Testis (tissue), 3 donors: Measurements from ENCODE around the gene FBXL20. TPM values are rescaled to one million over a fixed set of nuclear protein-coding genes. Genes with fewer than 3 reads are reported as not detected.
"Not testable (repeated sequence)": the region's sequence is repeated elsewhere in the genome, so short reads cannot be mapped to it uniquely, and the experiment has no call there.

Experiments
- DNase-seq: peaks from one replicate; pipeline ENCODE4 v3.0.0-alpha.2; 2019
- H3K27ac ChIP-seq, 2 donors: fragments of 200-600 bp; sonication (generic); one replicate each; pipeline ENCODE4 v1.5.1; 2019
- H3K27me3 ChIP-seq: fragments of 200-600 bp; sonication (generic); one replicate; pipeline ENCODE4 v1.5.1; 2019
- H3K36me3 ChIP-seq: fragments of 200-600 bp; sonication (generic); one replicate; pipeline ENCODE4 v1.5.1; 2017; ENCODE audit warnings: low read depth; ENCODE audit errors: missing control alignments
- H3K4me1 ChIP-seq: fragments of 200-600 bp; sonication (generic); one replicate; pipeline ENCODE4 v1.5.1; 2019
- H3K4me3 ChIP-seq, 2 donors: fragments of 200-600 bp; sonication (generic); one replicate each; pipeline ENCODE4 v1.5.1; 2017 to 2019
- H3K9me3 ChIP-seq: fragments of 200-600 bp; sonication (generic); one replicate; pipeline ENCODE4 v1.5.1; 2017
- POLR2A ChIP-seq: fragments of 450-650 bp; IDR thresholded peaks from one replicate; pipeline ENCODE4 v1.6.1; 2017; ENCODE audit warnings: antibody characterized with exemption, mild to moderate bottlenecking, moderate library complexity
- WGBS, 2 donors: methylation state at CpG; one replicate each; pipeline ENCODE4 v1.1.5; 2018; 5-methylcytosine and 5-hydroxymethylcytosine counted together
- intact Hi-C: fragments of 100-400 bp; cut with DNase I; formaldehyde crosslinking; loops from one replicate; pipeline ENCODE4 v1.15.1; 2023; ENCODE audit warnings: low total_unique reads
- polyA plus RNA-seq: library from polyadenylated mRNA; stranded (reverse); fragments of 350-450 nt; fragmentation: Illumina TruSeq; extraction: RNeasy Lipid Tissue Mini Kit (QIAGEN cat#74804); gene quantifications from one replicate; pipeline ENCODE4 v1.2.3, GENCODE V29; 2014; ENCODE audit warnings: low read depth, low replicate concordance; ENCODE audit not compliant: insufficient read depth
- total RNA-seq, 2 donors: library from RNA; depleted of rRNA; stranded (reverse); fragments of >200 nt; gene quantifications; one replicate each; pipeline ENCODE4 v1.2.3, GENCODE V29; 2016
- TF ChIP-seq, protein P1 (sequence below), 3 experiments: fragments of 450-650 bp in 2 of 3; fragments of 200-600 bp in 1 of 3; sonication (generic) in 1 of 3; IDR thresholded peaks; one replicate each; pipeline ENCODE4 v1.5.1; 2016 to 2019; ENCODE audit warnings: antibody characterized with exemption in 3 of 3, mild to moderate bottlenecking in 2 of 3, moderate library complexity in 1 of 3

The FBXL20 gene
- total and polyA plus RNA-seq, 3 donors from 2014 or later = 29.7 to 67.5 (median 62.5) TPM

- no peaks in the 10 kb centered on the region for H3K4me1 ChIP-seq
- no peak for TF ChIP-seq POLR2A
- no peaks in the 10 kb centered on the region for H3K9me3 ChIP-seq
- no peak for DNase-seq
- intact Hi-C loops = no loop called here
- 85 to 94% methylated on average over 1 of the region's 1 CpG for WGBS, 2 donors
- no peak overlapping the region for H3K4me3 ChIP-seq
- no peak overlapping the region for H3K27ac ChIP-seq
- no peaks in the 10 kb centered on the region for H3K27me3 ChIP-seq
- H3K36me3 ChIP-seq = no peaks in the 10 kb centered on the region
Measured at GRCh38 chr17:39283896-39284295, 117.5 kb downstream of the FBXL20 start.

DNA sequence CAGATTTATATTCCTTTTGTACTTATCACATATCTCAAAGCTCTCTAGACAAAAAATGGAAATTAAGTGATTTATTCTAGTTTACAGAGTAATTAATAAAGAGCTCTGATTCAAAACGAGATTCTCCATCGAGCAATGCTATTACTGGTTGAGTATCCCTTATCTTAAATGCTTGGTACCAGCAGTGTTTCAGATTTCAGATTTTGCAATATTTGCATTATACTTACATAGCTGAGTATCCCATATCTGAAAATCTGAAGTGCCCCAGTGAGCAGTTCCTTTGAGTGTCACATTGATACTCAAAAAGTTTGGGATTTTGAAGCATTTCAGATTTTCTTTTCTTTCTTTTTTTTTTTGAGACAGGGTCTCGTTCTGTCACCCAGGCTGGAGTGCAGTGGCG lies 118.3 kb downstream of the FBXL20 start:
- H3K36me3 ChIP-seq = no peaks in the 10 kb centered on the region
- TF ChIP-seq, protein P1, sequence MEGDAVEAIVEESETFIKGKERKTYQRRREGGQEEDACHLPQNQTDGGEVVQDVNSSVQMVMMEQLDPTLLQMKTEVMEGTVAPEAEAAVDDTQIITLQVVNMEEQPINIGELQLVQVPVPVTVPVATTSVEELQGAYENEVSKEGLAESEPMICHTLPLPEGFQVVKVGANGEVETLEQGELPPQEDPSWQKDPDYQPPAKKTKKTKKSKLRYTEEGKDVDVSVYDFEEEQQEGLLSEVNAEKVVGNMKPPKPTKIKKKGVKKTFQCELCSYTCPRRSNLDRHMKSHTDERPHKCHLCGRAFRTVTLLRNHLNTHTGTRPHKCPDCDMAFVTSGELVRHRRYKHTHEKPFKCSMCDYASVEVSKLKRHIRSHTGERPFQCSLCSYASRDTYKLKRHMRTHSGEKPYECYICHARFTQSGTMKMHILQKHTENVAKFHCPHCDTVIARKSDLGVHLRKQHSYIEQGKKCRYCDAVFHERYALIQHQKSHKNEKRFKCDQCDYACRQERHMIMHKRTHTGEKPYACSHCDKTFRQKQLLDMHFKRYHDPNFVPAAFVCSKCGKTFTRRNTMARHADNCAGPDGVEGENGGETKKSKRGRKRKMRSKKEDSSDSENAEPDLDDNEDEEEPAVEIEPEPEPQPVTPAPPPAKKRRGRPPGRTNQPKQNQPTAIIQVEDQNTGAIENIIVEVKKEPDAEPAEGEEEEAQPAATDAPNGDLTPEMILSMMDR (IDR thresholded peaks at IDR 0.05) = no peak
- TF ChIP-seq POLR2A = no peak
- H3K4me1 ChIP-seq = no peaks in the 10 kb centered on the region
- no peak overlapping the region for H3K4me3 ChIP-seq
- no peak for DNase-seq
- H3K27ac ChIP-seq = no peak overlapping the region
- intact Hi-C loops = no loop called here
- H3K27me3 ChIP-seq = no peaks in the 10 kb centered on the region
- no peaks in the 10 kb centered on the region for H3K9me3 ChIP-seq
- 86 to 91% methylated on average over 4 of the region's 4 CpGs for WGBS, 2 donors

DNA sequence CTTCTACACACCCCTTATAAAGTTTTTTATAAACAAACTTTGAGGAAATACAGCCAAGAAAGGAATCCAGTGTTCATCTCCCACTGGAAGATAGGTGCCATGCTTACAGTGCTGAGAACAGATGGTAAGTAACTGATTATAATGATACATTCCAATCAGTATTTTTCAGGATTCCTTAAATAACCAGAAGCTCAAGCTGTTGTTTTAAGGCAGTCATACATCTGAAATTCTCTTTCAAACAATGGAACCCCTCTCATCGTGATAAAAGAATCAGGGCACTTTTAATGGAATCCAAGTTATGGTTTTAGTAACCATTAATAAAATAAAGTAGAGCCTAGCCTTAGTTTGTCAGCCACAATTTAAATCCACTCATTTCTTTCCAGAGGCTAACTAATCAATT lies 119.6 kb downstream of the FBXL20 start:
- no peak for TF ChIP-seq POLR2A
- TF ChIP-seq, protein P1 (IDR thresholded peaks at IDR 0.05) = no peak
- Histone ChIP-seq H3K27ac (no peak overlapping the region), H3K27me3 (no peaks in the 10 kb centered on the region), H3K4me3 (no peak overlapping the region), H3K9me3 (no peaks in the 10 kb centered on the region), H3K4me1 (no peaks in the 10 kb centered on the region), H3K36me3 (no peaks in the 10 kb centered on the region)
- 58 to 63% methylated on average over 1 of the region's 1 CpG for WGBS, 2 donors
- intact Hi-C loops = no loop called here
- DNase-seq = no peak

DNA sequence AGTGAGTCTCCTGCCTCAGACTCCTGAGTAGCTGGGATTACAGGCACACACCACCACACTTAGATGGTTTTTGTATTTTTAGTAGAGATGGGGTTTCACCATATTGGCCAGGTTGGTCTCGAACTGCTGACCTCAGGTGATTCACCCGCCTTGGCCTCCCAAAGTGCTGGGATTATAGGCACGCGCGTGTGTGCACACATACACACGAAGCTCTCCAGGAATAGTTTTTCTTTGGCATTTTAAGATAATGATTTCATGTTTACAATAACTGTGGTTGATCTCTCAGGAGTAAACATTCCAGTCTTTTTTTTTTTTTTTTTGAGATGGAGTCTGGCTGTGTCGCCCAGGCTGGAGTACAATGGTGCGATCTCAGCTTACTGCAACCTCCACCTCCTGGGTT lies 123.2 kb downstream of the FBXL20 start:
- intact Hi-C loops, H3K27ac ChIP-seq, H3K4me1 ChIP-seq, H3K27me3 ChIP-seq, H3K4me3 ChIP-seq, H3K36me3 ChIP-seq, H3K9me3 ChIP-seq, DNase-seq: not testable (repeated sequence)
- WGBS, 2 donors = 96 to 98% methylated on average over 8 of the region's 8 CpGs

DNA sequence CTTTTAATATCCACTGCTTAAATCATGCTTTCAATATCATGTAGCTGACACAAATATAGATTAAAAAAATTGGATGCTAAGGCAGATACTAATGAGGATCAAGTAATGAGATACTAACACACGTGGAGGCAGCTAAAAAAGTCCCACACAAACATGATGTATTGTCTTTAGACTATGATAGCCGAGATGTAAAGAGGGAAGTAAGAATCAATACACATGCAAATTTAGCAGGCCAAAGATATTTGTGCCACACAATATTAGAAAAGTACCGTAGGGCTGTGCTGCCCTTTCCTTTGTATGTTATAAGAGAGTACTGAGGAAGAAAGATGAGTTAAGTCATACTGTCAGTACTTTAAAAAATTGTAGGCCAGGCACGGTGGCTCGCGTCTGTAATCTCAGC lies 124.3 kb downstream of the FBXL20 start:
- TF ChIP-seq, protein P1 (IDR thresholded peaks at IDR 0.05) = no peak
- no peak for TF ChIP-seq POLR2A
- H3K36me3 ChIP-seq = no peaks in the 10 kb centered on the region
- H3K9me3 ChIP-seq = no peaks in the 10 kb centered on the region
- WGBS, 2 donors = 62 to 69% methylated on average over 6 of the region's 6 CpGs
- no peak for DNase-seq
- no peaks in the 10 kb centered on the region for H3K4me1 ChIP-seq
- intact Hi-C loops = no loop called here
- H3K27ac ChIP-seq = no peak overlapping the region
- no peak overlapping the region for H3K4me3 ChIP-seq
- no peaks in the 10 kb centered on the region for H3K27me3 ChIP-seq

DNA sequence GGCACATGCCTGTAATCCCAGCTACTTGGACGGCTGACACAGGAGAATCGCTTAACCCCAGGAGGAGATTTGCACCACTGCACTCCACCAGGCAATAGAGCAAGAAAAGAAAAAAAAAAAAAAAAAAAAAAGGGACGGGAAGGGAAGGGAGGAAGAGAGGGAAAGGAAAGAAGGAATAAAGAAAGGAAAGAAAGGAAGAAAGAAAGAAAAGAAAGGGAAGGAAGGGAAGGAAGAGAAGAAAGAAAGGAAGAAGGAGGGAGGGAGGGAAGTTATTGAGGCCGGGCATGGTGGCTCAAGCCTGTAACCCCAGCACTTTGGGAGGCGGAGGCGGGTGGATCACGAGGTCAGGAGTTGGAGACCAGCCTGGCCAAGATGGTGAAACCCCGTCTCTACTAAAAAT lies 125.3 kb downstream of the FBXL20 start:
- no peaks in the 10 kb centered on the region for H3K4me1 ChIP-seq
- no peak for DNase-seq
- TF ChIP-seq, protein P1 (IDR thresholded peaks at IDR 0.05) = no peak
- no peak for TF ChIP-seq POLR2A
- intact Hi-C loops = no loop called here
- H3K9me3 ChIP-seq = no peaks in the 10 kb centered on the region
- H3K27ac ChIP-seq = no peak overlapping the region
- WGBS, 2 donors = 88 to 90% methylated on average over 8 of the region's 8 CpGs
- no peaks in the 10 kb centered on the region for H3K27me3 ChIP-seq
- H3K36me3 ChIP-seq = no peaks in the 10 kb centered on the region
- H3K4me3 ChIP-seq = no peak overlapping the region
